GM18505 (cell line): ENCODE data around the gene KCNQ1.

ENCODE experiments used
- ATAC-seq: cut with Tn5 transposase; IDR thresholded peaks from one replicate; pipeline ENCODE4 v1.9.1; 2021; ENCODE audit not compliant: unreplicated experiment
- POLR2A ChIP-seq: IDR thresholded peaks from 4 replicates; pipeline ENCODE4 v1.6.1; 2011; ENCODE audit warnings: borderline replicate concordance; ENCODE audit not compliant: insufficient read depth, insufficient read length; ENCODE audit errors: extremely low read depth

The KCNQ1 gene

DNA sequence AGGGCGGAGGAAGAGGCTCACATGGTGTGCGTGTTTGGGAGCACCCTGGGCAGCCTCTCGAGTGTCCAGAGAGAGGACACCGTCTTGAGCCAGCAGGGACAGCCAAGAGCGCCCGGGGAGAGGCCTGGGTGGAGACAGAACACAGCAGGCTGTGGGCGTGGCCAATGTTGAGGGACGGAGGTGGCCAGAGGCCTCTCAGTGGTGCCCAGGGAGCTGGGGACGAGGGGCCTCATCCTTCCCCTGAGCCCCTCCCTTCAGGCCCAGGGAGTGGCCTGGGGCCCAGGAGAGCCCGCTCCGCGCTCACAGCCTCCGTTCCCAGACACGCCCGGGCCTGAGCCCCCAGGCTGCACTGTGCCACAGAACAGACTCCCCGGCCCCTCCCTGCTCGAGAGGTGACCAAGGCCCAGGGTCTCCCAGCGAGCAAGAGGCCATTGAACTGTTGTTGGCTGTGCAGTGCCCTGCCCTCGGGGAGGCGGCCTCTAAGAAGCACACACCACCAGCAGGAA is 392.3 kb downstream of the KCNQ1 start:
- ATAC-seq = no peak
- TF ChIP-seq POLR2A = no peak

DNA sequence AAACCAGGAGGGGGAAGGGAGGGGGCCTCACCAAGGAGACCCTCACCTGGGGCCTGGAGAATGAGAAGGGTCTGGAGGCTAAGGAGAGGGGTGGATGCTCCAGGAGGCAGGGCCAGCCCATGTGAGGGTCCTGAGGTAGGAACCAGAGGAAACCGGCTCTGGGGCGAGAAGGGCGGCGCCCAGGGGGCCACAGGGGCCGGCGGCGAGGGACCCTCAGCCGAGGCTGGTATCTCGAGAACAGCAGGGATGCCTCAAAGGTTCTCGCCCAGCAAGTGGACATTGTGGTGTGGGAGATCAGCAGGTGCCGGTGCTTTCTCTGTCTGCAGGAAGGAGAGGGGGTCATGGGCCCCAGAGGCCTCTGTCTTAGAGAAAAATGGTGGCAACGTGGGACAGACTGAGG is 392.8 kb downstream of the KCNQ1 start:
- TF ChIP-seq POLR2A = no peak
- no peak for ATAC-seq

DNA sequence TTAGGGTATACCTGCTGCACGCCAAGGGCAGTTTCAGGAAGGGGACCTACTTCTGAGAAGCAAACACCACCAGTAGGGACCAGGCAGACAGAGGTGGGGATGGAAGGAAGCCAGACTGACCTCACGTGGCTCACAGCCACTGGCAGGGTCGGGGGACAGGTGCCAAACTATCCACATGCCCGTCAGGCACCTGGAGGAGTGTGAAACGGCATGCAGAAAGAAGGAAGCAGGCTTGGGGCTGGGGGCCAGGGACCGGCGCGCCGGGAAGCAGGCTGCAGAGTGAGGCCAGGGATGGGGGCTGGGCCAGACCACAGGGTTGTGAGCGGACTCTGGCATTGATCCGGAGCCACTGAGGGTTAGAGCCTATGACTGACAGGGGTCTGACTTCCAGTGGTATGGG is 393.3 kb downstream of the KCNQ1 start:
- ATAC-seq = no peak
- no peak for TF ChIP-seq POLR2A

DNA sequence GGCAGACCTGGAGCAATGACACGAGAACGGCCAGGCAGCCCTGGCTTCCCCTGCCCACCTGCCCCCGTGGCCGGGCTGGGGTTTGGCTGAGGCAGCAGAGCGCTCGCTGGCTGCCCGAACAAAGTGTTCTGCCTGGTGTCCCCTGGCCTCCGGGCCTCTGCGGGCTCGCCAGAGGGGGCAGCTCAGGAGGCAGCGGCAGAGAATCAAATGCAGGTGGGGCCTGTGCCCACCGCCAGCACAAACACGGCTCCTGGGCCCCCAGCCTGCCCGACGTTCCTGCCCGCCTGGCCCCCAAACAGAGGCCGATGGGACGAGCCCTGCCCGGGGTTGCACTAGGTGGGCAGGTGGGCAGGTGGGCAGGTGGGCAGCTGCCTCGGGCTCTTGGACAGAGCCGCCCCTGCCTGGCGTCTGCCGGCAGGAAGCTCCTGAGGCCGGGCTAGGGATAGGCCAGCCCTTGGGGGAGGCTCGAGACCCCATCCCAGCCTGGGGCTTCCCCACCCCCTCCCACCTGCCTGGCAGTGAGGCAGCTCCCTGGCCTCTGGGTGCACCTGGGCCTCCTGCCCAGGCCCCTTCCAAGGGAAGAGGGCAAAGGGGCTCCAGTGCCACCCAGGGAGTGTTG is 394.0 kb downstream of the KCNQ1 start:
- no peak for ATAC-seq
- no peak for TF ChIP-seq POLR2A

DNA sequence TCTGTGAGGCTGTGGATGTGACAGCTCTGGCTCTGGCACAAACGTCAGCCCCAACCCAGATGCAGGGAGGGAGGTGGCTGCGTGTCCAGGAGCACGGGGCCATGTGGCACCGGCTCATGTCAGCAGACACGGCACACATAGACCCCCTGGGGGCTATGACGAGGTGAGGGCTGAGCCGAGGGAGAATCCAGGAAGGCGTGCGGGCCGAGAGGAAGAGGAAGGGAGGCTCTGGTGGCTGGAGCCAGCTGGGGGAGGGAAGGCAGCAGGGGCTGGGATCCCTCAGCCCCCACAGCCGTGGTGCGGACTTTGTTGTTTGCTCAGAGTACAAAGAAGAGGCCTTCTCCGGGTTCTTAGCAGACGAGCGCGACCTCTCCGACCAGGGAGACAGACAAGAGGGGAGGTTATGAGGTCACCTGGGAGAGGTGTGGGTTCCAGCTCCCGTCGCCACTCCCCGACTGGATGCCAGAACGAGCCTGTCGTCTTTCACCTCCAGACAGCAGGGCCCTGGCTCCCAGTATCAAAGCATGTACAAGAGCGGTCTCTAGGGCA is 394.7 kb downstream of the KCNQ1 start:
- ATAC-seq = no peak
- no peak for TF ChIP-seq POLR2A

DNA sequence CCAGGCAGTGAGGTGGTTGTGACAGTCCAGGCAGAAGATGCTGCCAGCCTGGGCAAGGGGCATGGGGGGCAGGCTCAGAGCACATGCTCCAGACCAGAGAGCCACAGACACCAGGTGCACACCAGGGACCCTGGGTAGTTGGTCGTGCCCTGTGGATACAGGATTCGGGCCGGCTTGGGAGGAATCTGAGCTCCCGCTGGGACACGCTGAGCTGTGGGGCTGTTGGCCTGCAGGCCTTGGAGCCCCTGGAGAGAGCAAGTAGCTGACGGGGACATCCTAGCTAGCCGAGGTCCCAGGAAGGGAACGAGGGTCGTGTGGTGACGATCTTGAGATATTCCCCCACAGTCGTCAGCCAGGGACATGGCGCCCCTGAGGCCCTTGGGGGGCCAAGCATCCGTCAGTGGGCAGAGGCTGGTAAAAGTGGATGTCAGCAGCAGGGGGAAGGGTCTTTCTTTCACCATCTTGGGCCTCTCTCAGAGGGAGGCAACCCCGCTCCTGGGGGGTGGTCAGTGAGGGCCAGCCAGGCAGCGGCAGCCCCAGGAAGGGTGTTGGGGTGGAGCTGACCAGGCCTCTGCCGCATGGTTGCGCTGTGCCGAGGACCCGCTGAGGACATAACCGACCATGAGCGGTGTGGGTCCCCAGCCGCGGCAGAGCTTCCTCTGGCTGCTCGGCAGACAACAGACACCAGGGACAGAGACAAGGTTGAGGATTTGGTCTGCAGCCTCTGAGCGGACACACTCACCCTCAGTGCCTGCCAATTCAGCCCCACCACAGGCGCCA is 396.8 kb downstream of the KCNQ1 start:
- no peak for TF ChIP-seq POLR2A
- no peak for ATAC-seq

DNA sequence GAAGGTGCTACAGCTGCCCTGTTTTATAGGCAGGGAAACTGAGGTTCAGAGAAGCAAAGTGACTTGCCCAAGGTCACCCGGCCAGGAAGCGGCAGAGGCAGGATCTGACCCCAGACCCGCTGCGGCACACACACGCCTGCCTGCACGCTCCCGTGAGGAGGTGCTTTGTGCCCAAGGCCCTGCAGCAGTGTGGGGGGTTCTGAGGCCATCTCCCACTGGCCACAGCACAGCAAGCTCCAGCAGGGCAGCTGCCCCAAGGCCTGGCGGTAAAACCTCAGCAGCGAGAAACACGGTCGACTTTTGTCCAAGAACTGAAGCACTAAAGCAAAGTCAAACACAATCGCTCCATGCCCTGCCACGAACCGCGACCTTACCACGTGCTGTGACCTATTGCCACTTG is 398.1 kb downstream of the KCNQ1 start:
- no peak for ATAC-seq
- TF ChIP-seq POLR2A = no peak

DNA sequence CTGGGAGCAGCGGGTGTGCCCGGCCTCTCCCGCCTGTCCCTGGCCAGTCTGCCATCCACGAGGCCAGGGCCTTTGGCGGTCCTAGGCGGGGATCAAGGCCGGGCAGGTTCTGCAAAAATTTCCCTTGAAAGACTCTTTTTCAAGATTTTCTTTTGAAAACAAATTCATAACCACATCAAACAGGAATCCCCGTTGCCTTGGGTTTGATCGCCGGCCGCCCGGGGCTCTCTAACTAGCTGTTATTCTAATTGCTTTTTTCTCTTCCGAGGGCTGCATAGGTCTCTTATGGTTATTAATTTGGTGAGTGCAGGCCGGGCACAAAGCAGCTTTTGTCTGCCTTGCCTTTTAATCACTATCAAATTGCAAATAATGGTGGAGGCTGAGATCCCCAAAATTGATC is 398.7 kb downstream of the KCNQ1 start:
- no peak for TF ChIP-seq POLR2A

DNA sequence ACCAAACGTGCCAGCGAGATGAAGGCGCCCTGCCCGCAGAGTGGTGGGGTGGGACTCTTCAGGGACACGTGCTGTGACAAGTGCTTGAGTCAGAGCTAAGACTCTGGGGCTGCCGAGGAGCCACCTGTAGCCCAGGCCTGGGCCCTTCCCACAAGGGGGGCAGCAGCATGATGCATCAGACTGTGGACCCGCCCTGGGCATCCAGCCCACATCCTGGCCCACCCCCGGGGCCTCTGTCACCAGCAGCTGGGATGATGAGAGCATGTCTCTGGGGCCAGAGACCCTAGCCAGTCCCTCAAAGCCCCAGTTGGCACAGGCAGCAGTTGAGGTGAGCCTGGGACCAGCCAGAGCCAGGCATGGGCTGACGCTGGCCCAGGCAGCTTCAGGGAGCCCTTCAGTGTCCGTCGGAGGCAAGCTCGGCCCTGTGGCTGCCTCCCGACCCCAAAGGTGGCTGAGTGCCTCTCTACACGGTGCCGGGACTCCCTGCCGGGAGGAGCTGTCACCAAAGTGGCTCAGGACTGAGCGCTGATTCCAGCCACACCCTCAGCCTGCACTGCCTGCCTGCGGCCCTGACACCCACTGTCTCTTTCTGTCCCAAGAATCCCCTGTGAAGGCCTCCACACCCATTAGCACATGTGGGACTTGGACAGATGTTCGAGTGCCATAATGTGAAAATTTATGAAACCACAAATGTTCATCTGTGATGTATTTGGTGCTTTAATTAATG is 399.5 kb downstream of the KCNQ1 start:
- TF ChIP-seq POLR2A = no peak
- ATAC-seq = no peak

More for the DNA sequence above, 398.7 kb downstream of the KCNQ1 start:
- ATAC-seq = no peak

DNA sequence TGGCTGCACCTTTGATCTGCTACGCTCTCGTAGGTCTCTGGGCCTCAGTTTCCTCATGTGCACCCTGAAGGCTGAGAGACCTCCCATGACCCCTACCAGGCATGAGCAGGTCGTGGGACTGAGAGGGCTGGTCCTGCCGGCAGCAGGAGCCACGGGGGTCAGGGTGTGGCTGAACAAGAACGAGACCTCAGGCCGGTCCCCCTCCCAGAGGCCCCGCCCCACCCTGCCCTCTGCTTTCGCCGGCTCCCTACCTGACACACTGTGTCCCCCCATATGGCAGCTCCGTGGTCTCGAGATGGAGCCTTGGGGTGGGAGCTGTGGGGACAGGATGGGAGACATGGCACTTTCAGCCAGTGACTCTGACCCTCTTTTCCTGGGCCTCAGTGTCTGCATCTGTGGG is 400.2 kb downstream of the KCNQ1 start:
- no peak for TF ChIP-seq POLR2A
- ATAC-seq = no peak

DNA sequence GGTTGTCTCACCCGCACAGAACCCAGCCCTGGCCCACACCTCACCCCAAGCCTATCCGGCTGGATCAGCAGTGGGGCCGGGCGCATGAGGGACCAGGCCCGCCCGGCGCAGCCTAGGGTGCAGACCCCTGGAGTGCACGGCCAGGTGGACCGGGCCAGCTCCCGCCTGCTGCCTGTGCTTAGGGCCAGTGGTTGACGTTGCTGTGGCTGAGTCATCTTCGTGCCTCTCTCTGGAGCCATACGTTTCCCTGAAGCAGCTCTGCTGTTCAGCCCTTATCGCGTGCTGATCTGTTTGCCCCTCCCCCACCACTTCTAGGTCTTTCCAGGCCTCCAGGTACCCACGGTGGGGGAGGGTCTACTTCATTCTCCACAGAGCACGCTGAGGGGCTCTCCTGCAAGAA is 401.2 kb downstream of the KCNQ1 start:
- no peak for TF ChIP-seq POLR2A
- no peak for ATAC-seq

DNA sequence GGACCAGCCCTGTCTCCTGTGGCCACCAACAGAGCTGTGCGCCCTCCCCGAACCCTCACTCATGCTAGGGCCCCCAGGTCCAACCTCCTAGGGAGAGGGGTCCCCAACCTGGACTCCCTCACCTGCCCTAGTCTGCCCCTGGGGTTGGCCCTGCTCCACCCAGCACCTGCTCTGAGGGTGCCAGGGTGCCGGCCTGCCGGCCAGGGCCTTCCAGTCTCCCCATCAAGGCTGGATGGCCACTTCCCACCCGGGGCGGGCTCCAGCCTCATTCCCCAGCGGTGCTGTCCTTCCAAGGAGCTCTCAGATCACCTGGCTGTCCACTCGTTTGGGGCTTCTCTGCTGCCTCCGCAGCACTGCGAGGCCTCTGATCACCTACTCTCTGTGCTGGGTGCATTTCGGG is 401.7 kb downstream of the KCNQ1 start:
- TF ChIP-seq POLR2A = no peak

DNA sequence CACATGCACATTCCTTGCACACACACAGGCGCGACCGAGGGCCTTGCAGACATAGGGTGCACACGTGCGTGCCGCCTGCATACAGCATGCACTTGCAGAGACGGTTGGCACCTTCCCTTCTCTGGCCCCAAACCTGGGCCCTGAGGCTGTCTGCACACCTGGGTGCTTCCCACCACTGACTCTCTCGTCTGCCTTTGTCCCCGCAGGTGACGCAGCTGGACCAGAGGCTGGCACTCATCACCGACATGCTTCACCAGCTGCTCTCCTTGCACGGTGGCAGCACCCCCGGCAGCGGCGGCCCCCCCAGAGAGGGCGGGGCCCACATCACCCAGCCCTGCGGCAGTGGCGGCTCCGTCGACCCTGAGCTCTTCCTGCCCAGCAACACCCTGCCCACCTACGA is 402.8 kb downstream of the KCNQ1 start:
- ATAC-seq = no peak
- TF ChIP-seq POLR2A = no peak

More for the DNA sequence above, 401.7 kb downstream of the KCNQ1 start:
- no peak for ATAC-seq

DNA sequence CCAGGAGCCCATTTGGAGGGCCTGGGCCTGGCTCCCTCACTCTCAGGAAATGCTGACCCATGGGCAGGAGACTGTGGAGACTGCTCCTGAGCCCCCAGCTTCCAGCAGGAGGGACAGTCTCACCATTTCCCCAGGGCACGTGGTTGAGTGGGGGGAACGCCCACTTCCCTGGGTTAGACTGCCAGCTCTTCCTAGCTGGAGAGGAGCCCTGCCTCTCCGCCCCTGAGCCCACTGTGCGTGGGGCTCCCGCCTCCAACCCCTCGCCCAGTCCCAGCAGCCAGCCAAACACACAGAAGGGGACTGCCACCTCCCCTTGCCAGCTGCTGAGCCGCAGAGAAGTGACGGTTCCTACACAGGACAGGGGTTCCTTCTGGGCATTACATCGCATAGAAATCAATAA is 403.7 kb downstream of the KCNQ1 start:
- TF ChIP-seq POLR2A = no peak
- ATAC-seq = no peak

DNA sequence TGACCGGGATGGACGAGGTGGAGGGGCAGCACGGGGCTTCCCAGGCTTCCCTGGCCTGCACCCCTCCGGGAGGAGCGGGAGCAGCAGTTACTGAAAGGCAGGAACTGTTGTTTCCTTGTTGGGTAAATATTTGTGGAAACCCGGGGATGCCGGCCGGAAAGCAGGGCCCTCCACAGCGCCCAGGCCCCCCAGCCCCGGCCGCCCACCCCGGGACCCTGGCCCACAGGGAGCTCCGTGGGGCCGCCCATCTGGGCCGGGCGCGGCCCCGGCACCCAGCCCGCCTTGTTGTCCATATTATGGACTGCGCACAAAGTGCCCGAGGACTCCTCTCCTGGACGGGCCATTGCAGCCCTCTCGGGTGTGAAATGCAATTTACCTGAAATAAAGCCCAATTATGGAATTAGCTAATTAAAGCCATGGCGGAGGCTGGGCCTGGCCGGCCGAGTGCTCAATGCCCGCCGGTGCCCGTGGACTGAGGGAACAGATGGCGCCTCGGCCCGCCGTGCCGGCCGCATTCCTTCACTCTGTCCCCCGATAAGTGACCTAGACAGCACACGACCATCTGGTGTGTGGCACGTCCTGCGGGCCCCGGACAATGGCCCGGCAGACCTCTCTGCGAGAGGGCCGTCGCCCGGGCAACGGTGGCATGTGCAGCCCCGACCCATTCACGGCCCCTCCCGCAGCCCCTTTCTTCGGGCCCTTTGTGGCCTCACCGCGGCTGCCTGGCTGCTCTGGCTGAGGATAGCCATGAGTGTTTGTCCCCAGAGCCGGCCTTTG is 405.4 kb downstream of the KCNQ1 start:
- no peak for TF ChIP-seq POLR2A
- no peak for ATAC-seq
